Peyer's patch (tissue), 4 donors: ENCODE data around the gene PPP1R7. TPM values are rescaled to one million over a fixed set of nuclear protein-coding genes. Genes with fewer than 3 reads are reported as not detected.

Experiments used
- DNase-seq, 3 donors: peaks; one replicate each; pipeline ENCODE4 v3.0.0-alpha.2; 2017 to 2019
- H3K27ac ChIP-seq, 4 donors: fragments of 200-600 bp; sonication (generic); one replicate each; pipeline ENCODE4 v1.5.1; 2016 to 2019
- H3K27me3 ChIP-seq, 2 donors: fragments of 200-600 bp; sonication (generic); one replicate each; pipeline ENCODE4 v1.5.1; 2019
- H3K36me3 ChIP-seq, 3 donors: fragments of 200-600 bp; sonication (generic); one replicate each; pipeline ENCODE4 v1.5.1; 2016 to 2019
- H3K4me1 ChIP-seq, 4 donors: fragments of 200-600 bp; sonication (generic); one replicate each; pipeline ENCODE4 v1.5.1; 2016 to 2019
- H3K4me3 ChIP-seq, 4 donors: fragments of 200-600 bp; sonication (generic); 1 replicate in 3 of 4; 2 replicates in 1 of 4; pipeline ENCODE4 v1.5.1; 2016 to 2019; ENCODE audit warnings: mild to moderate bottlenecking in 1 of 4
- H3K9me3 ChIP-seq, 4 donors: fragments of 200-600 bp; sonication (generic); one replicate each; pipeline ENCODE4 v1.5.1; 2016 to 2019; ENCODE audit warnings: mild to moderate bottlenecking in 1 of 4
- POLR2A ChIP-seq, 2 donors: fragments of 450-650 bp; IDR thresholded peaks; one replicate each; pipeline ENCODE4 v1.5.1; 2017; ENCODE audit warnings: antibody characterized with exemption in 2 of 2, mild to moderate bottlenecking in 2 of 2, moderate library complexity in 2 of 2
- total RNA-seq, 4 donors: library from RNA; depleted of rRNA; stranded (reverse); fragments of >200 nt; gene quantifications; one replicate each; pipeline ENCODE4 v1.1.0, GENCODE V29; 2016
- TF ChIP-seq, protein P1 (sequence below), 6 experiments: fragments of 450-650 bp in 4 of 6; fragments of 200-600 bp in 2 of 6; sonication (generic) in 1 of 6; IDR thresholded peaks; one replicate each; pipeline ENCODE4 v1.5.1; 2017 to 2019; ENCODE audit warnings: antibody characterized with exemption in 6 of 6, mild to moderate bottlenecking in 3 of 6, moderate library complexity in 1 of 6

PPP1R7 gene
- total RNA-seq, 4 donors from 2014 or later, result 13.2 to 44.0 (median 28.1) TPM

DNA sequence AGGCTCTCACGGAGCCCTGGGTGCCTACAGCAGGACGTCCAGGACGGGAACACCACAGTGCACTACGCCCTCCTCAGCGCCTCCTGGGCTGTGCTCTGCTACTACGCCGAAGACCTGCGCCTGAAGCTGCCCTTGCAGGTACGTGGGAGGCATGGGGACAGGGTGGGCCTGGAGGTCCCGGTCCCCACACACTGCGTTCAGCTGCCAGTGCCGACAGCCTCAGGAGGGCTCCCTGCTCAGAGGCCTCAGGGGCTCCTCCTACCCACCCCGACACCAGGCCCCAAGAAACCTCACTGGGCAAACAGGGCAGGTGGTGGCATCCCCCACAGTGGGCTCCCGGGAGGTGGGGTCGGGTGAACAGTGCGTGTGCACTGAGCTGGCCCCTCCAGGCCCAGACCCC, 49.0 kb downstream of the PPP1R7 start:
- H3K4me3 ChIP-seq, result no peak overlapping the region
- no peak for DNase-seq
- H3K36me3 ChIP-seq, result no peaks in the 10 kb centered on the region
- TF ChIP-seq, protein P1, sequence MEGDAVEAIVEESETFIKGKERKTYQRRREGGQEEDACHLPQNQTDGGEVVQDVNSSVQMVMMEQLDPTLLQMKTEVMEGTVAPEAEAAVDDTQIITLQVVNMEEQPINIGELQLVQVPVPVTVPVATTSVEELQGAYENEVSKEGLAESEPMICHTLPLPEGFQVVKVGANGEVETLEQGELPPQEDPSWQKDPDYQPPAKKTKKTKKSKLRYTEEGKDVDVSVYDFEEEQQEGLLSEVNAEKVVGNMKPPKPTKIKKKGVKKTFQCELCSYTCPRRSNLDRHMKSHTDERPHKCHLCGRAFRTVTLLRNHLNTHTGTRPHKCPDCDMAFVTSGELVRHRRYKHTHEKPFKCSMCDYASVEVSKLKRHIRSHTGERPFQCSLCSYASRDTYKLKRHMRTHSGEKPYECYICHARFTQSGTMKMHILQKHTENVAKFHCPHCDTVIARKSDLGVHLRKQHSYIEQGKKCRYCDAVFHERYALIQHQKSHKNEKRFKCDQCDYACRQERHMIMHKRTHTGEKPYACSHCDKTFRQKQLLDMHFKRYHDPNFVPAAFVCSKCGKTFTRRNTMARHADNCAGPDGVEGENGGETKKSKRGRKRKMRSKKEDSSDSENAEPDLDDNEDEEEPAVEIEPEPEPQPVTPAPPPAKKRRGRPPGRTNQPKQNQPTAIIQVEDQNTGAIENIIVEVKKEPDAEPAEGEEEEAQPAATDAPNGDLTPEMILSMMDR (IDR thresholded peaks at IDR 0.05), result no peak
- no peak for TF ChIP-seq POLR2A (IDR thresholded peaks at IDR 0.05)
- H3K27me3 ChIP-seq, result no peaks in the 10 kb centered on the region
- H3K4me1 ChIP-seq, result no peaks in the 10 kb centered on the region
- no peaks in the 10 kb centered on the region for H3K9me3 ChIP-seq
- no peak overlapping the region for H3K27ac ChIP-seq

DNA sequence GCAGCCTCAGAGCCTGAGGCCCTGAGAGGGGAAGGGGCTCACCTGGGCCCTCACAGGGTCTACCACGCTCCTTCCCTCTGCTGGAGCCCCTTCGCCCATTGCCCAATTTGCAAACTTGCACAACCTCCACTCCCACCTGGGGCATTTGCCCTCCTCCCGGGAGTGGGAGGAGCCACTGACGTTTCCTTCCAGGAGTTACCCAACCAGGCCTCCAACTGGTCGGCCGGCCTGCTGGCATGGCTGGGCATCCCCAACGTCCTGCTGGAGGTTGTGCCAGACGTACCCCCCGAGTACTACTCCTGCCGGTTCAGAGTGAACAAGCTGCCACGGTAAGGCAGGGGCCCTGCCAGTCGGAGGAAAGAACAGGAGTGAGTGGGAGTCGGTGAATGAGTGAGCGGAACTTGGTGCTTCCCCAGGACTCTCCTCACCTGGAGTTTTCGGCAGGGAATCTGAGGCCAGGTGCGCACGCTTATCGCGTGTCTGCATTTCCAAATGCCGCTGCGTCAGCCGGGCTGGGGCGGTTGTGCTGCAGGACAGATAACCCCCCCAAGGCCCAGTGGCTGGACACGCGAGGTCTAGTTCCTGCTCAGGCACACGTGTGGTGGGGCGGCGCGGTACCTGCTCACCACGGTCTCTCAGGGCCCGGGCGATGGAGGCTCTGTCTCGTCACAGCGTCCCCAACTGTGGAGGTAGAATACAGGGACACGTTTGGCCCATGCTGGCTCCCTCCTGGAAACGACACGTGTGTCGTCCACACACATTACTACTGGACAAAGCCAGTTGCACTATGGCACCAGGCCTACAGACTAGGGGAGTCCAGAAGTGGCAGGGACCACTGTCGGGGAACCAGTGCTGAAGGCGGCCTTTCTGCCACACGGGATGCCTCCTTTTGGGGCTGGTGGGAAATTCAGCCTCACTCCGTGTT, 49.9 kb downstream of the PPP1R7 start:
- H3K4me1 ChIP-seq, result no peaks in the 10 kb centered on the region
- no peaks in the 10 kb centered on the region for H3K9me3 ChIP-seq
- TF ChIP-seq, protein P1 (IDR thresholded peaks at IDR 0.05), result no peak
- TF ChIP-seq POLR2A (IDR thresholded peaks at IDR 0.05), result no peak
- no peak overlapping the region for H3K27ac ChIP-seq
- no peaks in the 10 kb centered on the region for H3K36me3 ChIP-seq
- H3K4me3 ChIP-seq, result no peak overlapping the region
- no peak for DNase-seq
- no peaks in the 10 kb centered on the region for H3K27me3 ChIP-seq

DNA sequence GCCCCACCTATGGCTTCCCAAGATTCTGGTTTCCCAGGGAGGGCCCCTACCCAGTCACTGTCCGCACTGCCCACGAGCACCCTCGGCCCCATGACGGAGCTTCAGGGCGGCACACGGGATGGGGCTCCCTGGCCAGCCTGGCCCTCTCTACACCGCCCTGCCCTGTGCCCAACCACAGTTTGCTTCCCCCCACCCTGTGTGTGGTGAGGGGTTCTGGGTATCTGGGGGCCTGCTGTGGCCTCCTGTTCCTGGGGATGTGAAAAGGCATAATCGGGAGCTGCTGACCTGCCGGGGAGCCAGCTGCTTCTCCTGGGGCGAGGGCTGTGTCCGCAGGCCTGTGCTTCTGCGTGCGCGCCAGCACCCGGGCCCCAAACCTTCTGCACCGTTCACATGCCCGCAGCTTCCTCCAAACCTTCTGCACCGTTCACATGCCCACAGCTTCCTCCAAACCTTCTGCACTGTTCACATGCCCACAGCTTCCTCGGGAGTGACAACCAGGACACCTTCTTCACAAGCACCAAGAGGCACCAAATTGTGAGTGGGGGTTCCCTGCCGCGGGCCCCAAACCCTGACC, 50.6 kb downstream of the PPP1R7 start:
- H3K27ac ChIP-seq, result no peak overlapping the region
- H3K36me3 ChIP-seq, result no peaks in the 10 kb centered on the region
- H3K4me1 ChIP-seq, result no peaks in the 10 kb centered on the region
- no peaks in the 10 kb centered on the region for H3K9me3 ChIP-seq
- no peaks in the 10 kb centered on the region for H3K27me3 ChIP-seq
- H3K4me3 ChIP-seq, result no peak overlapping the region
- no peak for DNase-seq
- no peak for TF ChIP-seq POLR2A (IDR thresholded peaks at IDR 0.05)
- TF ChIP-seq, protein P1 (IDR thresholded peaks at IDR 0.05), result no peak

DNA sequence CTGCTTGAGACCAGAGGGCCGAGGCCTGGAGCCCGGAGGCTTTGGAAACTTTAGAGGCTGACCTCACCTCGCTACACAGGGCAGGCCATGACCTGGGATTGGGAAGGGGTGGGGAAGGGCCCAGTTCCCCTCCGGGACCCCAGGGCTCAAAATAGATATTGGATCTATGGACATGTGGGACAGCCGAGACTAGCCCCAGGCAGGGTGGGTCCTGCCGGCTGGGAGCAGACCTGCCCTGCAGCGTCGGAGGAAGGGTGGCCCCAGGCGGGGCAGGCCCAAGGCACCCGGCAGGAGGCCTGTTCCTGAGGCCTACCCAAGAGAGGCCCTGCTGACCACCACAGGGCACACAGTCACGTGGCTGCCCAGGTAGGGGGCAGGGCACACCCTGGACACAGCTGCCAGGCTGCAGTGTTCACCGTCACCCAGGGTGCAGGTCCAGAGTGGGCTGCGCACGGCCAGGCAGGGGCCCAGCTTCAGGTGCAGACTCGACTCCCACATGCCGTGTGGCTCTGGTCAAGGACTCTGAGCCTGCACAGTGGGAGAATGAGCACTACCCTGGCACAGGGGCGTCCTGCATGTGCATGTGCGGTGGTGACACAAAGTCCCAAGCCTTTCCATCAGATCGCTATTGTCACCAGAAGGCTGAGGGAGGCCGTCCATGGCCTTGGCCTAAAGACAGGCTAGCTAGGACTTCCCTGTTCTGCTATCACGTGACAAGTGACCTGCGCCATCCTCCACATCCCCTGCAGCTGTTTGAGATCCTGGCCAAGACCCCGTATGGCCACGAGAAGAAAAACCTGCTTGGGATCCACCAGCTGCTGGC, 51.4 kb downstream of the PPP1R7 start:
- TF ChIP-seq, protein P1 (IDR thresholded peaks at IDR 0.05), result no peak
- TF ChIP-seq POLR2A (IDR thresholded peaks at IDR 0.05), result no peak
- Histone ChIP-seq H3K27me3 (no peaks in the 10 kb centered on the region), H3K9me3 (no peaks in the 10 kb centered on the region)

DNA sequence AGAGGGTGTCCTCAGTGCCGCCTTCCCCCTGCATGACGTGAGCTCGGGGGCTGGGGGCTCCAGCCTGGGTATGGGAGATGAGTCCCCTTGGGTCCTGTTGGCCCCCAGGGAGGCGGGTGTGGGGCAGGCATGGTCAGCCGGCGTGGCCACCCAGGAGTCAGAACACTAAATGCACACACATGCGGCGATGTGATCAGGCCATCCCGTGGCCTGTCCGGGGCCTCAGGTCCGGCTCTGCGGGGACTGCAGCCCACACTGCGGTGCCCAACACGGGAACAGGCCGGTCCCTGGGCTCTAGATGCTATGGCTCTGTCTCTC, 52.0 kb downstream of the PPP1R7 start:
- Histone ChIP-seq H3K36me3 (no peaks in the 10 kb centered on the region), H3K27me3 (no peaks in the 10 kb centered on the region), H3K4me3 (no peak overlapping the region), H3K4me1 (peaks cover 0 to under 1% (median 0%) of the 10 kb centered on the region in 4 donors), H3K9me3 (no peaks in the 10 kb centered on the region), H3K27ac (no peak overlapping the region)
- TF ChIP-seq POLR2A (IDR thresholded peaks at IDR 0.05), result no peak
- TF ChIP-seq, protein P1 (IDR thresholded peaks at IDR 0.05), result no peak
- DNase-seq, result no peak

More for the DNA sequence above, 51.4 kb downstream of the PPP1R7 start:
- no peaks in the 10 kb centered on the region for H3K4me1 ChIP-seq
- H3K36me3 ChIP-seq, result no peaks in the 10 kb centered on the region
- H3K27ac ChIP-seq, result no peak overlapping the region
- DNase-seq, result no peak
- H3K4me3 ChIP-seq, result no peak overlapping the region
